HT1080 (cell line): ENCODE data around the gene DIP2C. TPM values are rescaled to one million over a fixed set of nuclear protein-coding genes. Genes with fewer than 3 reads are reported as not detected.
"Not testable (repeated sequence)": the region's sequence is repeated elsewhere in the genome, so short reads cannot be mapped to it uniquely, and the experiment has no call there.

ENCODE experiments used
- DNase-seq: peaks from one replicate; pipeline ENCODE4 v3.0.0-alpha.2; 2015; ENCODE audit warnings: low read depth
- total RNA-seq: library from RNA; depleted of rRNA; stranded (reverse); fragments of >200 nt; shearing (Covaris generic); gene quantifications from 2 replicates; pipeline ENCODE4 v1.2.3, GENCODE V29; 2014

DIP2C gene
- total RNA-seq, 1 experiment from 2014 or later = 3.2 TPM

DNA sequence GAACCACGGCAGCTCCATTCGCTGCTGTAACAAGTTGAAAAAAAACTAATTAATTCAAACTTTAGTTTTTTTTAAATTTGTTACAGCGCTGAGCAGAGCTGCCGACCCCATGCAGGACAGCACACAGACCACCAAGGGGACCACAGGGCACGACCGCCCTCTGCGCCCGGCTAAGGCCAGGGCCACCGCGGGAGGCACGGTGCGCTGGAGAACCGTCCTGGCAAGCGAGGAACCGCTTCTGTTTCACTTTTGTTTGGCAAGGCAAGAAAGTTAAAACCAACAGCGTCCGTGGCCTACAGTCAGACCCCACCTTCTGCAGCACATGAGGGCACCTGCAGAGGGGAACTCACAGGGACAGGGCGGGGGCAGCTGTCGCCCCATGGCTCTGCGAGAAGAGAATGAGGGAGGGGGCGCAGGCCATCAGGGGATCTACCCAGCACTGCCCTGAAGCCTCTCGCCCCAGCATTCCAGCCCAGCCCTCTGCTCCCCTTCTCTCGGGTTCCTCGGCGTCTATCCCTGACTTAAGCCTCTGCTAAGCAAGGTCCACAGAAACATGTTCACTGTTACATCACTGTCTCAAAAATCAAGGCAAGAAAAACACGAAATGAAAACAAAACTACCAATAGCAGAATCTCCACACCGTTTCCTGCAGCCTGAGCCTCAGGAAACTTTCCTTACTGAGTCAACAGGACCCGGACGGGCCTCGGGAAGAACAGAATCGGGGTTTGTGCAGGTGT lies 204.4 kb downstream of the DIP2C start:
- no peak for DNase-seq

DNA sequence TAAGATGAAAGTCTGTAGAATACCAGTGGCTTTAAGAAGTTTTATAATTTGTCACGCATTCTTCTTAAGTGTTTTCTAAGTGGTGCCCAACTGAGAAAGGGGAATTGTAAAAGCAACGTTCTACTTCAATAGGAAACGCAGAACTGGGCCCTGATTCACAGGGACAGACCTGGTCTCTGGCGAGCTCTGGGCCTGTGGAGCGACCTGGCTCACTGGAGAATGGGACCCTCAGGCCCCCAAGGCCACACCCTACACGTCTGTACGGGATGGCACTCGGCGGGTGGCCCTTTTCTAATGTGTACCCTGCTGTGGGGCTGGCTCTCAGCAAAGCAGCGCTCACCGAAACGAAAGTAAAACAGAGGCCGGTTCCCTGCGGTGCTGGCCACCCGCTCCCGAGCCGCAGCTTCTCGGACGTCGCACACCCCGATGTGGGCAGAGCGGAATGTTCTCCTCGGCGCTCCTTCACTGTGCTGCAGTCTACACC lies 205.0 kb downstream of the DIP2C start:
- peak; percentile 16 for DNase-seq

DNA sequence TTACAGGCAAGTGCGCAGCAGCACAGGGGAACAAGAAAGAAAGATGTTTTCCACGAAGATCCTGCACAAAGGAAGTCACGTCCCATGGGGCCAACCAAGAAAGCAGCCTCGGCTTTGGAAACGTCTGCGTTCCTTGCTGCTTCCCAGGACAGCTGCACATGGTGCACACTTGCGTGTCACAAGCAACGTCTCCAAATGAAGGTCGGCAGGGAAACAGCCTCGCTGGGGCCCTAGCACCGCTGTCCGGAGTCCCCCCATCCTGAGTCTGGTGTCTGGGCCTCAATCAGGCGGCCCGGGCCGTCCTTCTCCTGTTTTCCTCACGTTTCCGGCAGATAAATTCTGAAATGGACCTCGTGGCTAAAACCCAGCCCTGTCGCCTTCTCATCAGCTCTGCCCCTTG lies 206.2 kb downstream of the DIP2C start:
- no peak for DNase-seq

DNA sequence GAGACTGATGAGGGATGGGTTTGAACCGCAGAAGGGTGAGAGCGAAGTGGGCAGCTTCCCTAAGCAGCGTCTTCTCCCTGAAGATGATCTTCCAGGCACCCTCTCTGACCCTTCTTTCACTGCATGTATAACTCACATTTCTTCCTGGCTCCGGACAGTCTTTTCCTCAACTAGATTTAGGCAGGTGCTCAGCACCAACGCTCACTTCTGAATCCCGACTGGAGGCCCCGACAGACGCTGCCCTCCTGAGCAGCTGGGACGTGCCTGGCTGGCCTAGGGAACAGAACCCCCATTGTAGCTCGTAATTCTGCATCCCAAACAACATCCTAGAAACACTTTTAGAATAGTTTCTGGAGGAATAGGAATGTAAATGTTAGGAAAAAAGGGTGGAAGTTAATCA lies 206.6 kb downstream of the DIP2C start:
- no peak for DNase-seq

DNA sequence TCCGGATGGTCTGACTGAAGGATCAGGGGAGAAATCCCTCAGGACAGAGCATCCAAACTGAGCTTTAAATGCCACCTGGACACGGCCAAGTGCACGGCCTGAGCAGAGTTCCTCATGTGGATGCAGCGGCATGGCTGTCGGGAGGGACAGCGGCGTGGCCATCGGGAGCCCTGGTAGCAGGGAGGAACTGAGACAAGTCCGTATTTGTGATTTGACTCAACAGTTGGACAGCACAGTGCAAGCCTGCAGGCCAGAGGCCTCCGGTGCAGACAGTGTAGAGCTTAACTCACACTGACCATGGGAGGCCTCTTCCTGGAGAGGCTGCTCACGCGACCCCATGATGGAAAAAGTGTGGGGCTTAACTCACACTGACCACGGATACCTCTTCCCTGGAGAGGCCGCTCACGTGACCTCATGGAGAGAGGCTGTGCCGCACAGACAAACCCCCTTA lies 207.4 kb downstream of the DIP2C start:
- no peak for DNase-seq

DNA sequence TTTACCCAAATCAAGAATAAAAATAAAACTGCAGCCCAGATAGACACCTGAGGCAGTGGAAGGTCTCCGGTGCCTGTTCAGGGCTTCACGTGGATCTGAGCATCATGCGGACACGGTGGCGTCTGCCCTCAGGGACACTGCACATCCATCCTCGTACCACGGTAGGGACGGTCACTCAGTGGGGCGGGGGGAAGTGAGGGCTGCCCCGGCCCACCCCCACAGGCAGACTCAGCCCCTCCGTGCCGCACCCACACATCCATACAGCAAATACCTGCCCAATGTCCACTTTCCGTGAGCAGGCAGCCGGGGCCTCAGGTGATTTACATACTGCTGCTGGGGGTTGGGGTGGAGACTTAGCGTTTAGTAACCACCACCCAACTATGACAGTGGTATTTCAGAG lies 207.8 kb downstream of the DIP2C start:
- DNase-seq = no peak

DNA sequence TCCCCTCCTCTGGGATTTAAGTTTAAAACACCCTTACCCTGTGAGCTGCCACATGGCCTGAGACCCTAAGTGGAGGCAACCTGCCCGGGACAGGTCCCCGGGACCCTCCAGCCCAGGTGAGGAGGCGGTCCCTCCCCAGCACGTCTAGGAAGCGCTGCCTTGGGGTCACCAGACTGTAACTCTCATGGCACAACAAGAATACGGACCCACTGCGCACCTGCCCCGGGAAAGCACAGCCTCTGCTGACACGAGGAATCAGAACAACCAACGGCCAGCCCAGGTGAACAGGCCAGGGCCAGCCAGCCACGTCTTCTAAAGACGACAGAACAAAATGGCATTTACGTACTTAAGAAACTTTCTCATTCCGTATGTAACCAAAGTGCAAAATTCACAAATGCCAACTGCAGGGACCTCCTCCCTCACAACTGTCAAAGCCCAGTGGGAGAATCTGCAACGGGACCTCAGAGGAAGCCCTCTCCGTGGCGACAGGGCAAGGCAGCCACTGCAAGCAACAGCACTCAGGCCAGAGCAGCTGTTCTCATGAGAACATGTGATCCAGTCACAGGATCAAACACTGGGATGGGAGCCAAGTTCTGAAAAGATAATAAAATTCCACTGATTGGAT lies 208.4 kb downstream of the DIP2C start:
- no peak for DNase-seq

DNA sequence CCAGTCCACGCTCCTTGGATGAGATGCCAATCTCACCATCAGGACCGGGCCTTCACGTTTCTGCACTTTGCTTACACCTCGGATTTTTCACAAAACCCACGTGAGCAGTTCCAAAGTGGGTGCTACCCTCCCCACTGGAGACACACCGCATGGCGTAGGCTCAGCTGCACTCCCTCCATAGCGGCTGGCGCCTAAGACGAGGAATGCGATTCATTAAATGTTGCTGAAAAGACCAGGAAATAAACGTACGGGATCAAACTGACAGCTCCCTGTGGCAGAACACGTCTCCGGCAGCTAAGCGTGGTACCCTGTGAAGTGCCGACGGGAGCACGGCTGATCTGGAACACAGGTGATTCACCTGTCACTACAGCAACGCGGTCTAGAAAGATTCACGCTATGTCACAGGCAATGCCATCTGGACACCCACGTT lies 209.0 kb downstream of the DIP2C start:
- DNase-seq = no peak

DNA sequence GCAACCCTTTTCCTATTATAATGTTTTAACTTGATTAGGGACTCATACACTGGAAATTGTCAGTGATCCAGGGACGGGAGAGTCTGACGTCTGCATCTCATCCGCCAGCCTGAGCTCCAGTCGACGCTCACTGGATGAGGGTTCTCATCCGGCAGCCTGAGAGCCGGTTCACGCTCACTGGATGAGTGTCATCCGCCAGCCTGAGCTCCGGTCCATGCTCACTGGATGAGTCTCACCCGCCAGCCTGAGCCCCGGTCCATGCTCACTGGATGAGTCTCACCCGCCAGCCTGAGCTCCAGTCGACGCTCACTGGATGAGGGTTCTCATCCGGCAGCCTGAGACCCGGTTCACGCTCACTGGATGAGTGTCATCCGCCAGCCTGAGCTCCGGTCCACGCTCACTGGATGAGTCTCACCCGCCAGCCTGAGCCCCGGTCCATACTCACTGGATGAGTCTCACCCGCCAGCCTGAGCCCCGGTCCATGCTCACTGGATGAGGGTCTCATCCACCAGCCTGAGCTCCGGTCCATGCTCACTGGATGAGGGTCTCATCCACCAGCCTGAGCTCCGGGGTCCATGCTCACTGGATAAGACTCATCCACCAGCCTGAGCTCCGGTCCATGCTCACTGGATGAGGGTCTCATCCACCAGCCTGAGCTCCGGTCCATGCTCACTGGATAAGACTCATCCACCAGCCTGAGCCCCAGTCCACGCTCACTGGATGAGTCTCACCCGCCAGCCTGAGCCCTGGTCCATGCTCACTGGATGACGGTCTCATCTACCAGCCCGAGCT lies 209.6 kb downstream of the DIP2C start:
- not testable (repeated sequence) for DNase-seq

DNA sequence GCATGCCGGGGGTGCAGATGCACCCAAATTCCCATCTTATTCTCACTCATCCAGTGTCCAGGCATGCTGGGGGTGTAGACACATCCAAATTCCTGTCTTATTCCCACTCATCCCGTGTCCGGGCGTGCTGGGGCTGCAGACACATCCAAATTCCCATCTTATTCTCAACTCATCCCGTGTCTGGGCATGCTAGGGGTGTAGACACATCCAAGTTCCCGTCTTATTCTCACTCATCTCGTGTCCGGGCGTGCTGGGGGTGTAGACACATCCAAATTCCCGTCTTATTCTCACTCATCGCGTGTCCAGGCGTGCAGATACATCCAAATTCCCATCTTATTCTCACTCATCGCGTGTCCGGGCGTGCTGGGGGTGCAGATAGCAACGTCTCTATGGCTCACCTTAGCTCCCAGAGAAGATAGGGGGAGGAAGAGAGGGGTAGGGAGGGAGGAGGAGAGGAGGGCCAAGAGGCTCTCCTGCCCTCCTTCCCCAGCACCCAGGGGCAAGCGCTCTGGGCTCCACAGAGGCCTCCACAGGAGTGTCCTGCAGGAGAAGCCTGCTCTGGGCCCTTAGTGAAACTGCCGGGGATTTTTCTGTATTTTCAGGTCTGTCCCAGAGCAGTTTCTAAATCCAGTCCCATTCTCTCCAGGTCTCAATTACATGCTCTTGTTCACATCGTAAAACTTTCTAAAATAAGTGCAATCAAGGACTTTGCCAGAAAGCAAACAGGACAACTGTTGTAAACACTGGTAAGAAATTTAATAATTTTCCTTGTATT lies 210.8 kb downstream of the DIP2C start:
- no peak for DNase-seq

DNA sequence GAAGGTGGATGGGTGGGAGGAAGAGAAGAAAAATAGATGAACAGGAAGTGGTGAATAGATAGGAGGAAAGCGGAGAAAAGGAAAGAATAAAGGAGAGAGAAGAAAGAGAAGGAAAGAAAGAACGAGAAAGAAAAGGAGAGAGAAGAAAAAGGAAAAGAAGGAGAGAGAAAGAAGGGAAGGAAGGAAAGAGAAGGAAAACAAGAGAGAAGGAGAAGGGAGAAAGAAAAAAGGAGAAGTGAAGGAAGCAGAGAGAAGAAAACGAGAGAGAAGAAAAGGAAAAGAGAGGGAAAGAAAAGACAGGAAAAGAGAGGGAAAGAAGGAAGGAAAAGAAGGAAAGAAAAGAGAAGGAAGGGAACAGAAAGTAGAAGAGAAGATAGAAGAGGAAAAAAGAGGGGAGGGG lies 211.8 kb downstream of the DIP2C start:
- no peak for DNase-seq

DNA sequence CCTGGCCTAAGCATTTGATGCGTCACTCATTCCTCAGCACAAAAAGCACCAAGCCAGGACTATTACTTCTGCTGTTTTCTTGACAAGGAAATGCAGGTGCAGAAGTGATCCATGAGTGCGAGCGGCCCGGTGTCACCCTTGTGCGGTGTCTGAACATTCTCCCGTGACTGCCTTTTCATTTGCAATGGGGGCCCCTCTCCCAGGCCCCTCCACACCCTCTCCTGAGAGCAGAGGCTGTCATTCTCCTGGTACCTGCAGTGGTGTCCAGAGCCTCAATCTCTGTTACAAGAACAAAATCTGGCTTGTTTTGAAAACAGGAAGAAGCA lies 213.1 kb downstream of the DIP2C start:
- DNase-seq = no peak

DNA sequence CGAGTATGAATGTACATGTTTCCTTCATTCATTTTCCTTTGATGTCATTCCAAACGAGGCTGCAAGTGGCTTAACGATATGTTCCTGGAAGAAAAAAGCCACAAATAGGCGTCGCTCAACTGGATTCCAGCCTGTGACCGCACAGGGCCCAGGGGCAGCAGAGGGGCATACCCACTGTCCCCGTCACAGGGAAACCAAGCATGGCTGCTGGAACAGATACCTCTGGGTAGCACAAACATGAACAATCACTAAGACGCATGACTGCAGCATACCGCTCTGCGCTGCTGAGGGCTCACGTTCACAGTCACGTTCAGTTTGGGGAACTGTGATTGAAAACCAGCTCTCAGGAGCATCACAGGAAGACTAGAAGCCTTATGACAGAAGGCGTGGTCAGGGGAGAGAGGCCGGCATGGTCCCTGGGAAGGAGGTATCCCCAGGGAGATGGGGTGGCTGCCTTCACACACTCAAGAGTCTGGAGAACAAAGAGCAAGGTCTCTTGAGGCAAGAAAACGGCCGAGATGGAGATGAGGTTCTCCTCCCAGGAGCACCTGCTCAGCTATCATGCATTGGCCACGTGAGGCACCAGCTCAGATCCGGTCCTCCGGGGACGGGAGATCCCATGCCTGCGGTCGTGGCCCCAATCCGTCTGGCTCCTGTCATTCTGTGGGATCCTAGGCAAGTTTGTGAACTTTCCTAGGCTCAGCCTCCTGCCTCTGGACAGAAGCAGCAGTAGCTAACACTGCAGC lies 213.6 kb downstream of the DIP2C start:
- DNase-seq = no peak

DNA sequence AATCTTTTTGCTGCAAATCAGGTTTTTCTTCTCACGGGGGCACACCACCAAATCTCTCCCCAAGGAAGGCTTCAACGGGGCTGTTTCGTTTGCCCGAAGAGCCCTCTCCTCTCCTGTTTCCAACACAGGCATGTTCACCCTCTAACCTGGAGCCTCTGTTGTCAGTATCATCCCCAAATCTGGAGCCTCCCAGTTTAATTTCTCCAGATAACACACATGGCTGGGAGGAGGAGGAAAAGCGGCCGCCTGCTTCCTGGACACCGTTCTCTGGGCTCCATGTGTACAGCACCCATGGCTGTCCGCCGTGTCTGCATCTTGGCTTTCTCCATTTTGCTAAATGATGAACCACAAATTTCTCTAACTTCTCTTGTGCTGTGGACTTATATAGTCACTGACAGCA lies 214.5 kb downstream of the DIP2C start:
- DNase-seq = no peak

DNA sequence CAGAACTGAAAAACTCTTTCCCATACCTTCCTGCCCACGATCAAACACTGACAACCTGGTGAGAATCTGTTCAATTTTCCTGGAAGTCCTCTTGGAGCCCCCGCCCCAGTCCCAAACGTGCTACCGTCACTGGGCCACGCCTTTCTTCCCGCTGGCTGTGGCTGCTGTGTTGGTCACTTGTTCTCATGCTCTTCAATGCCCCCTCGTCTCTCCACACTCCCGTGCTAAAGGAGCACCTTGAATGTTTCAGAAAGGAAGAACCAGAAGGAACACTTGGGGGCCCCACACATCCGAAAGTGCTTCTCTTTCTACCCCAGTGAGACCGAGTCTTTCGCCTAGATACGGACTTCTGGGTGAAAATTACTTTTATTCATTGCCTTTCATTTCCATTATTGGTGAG lies 215.1 kb downstream of the DIP2C start:
- DNase-seq = no peak

DNA sequence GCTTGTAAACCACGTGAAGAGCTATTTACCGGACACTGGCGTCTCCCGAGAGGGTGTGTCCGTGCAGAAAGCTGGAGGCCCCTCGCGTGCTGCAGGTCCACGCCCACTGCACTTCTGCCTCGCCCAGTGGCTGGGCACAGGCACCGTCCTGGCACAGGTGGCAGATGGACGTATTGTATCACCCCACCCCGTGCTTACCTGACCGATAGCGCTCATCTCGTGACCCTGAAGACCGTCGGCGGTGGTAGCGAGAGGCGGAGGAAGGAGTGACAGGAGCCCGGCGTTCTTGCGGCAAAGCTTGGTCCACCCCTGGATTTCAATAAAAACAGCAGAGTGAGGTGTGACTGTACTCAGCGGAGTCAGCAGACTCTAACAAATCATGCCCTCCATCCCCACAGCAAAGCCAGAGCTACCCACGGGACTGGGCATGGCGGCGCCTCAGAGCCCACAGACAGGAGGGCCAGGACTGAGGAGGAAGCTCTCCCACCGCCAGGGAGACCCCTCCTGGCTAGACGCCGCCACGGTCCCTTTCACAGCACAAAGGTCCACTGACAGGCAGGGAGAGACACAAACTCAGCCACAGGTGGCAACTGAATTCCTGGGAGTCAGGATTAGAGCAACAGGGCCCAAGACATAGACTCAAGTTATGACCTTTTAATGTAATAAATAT lies 217.1 kb downstream of the DIP2C start:
- no peak for DNase-seq

DNA sequence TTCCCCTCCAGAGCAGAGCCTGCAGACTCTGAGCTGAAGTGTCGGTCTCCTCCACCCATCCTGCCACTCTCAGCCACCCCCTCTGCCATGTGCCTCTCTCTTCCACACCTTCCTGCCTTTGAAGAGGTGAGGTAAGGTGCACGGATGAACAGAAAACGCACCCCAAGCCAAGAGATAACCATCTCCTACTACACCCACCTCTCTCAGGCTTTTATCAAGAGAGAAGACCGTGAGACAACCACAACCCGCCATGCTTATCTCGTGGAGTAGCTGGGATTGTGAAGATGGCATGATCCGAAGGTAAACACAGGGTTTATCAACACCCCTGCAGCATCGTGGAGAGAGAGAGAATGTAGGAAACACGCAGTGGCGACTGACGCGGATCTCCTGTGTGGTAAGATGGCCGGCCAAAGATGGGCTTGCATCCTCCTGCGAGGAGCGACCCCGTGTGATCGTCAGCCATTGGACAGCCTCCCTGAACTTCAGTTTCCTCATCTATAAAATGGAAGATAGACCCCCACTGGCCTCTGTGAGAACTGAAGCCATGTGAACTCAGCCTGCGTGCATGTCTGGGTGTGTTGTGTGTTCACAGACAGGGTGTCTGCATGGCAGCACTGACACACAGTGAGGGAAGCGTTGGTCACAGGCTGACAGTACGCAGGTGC lies 219.0 kb downstream of the DIP2C start:
- no peak for DNase-seq

DNA sequence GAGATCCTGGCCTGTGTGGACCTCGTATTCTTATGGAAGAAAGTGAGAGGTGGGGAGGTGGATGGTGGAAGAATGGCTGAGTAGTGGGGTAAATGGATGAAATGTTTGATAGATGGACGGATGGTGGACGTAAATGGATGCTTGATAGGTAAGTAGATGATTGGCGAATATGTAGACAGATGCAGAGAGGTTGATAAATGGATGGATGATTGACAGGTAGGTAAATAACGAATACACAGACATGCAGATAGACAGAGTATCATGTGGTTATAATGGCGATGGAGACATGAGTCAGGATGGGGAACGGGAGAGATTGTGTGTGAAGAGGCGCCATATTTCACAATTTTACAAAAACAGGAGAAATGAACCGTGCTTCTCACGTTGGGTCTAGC lies 219.5 kb downstream of the DIP2C start:
- no peak for DNase-seq

DNA sequence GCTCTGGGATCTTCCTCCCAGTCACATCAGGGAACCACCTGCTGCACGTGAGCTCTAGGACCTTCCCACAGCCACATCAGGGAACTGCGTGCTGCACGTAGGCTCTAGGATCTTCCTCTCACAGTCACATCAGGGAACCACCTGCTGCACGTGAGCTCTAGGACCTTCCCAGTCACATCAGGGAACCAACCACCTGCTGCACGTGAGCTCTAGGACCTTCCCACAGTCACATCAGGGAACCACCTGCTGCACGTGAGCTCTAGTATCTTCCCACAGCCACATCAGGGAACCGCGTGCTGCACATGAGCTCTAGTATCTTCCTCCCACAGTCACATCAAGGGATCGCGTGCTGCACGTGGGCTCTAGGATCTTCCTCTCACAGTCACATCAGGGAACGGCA lies 229.7 kb downstream of the DIP2C start:
- no peak for DNase-seq

DNA sequence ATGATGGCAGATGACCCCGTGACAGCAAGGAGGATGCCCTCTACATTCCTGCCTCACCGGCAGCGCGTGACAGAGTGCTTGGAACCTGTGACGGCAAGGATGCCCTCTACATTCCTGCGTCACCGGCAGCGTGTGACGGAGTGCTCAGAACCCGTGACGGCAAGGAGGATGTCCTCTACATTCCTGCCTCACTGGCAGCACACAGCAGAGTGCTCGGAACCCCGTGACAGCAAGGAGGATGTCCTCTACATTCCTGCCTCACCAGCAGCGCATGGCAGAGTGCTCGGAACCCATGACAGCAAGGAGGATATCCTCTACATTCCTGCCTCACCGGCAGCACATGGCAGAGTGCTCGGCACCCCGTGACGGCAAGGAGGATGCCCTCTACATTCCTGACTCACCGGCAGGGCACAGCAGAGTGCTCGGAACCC lies 231.0 kb downstream of the DIP2C start:
- DNase-seq = no peak
